Transverse colon (tissue), 4 donors: ENCODE data around the gene HS3ST5.

Experiments used
- EP300 ChIP-seq: sonication (generic); formaldehyde crosslinking; IDR thresholded peaks from one replicate; pipeline ENCODE4 v1.6.1; 2017; ENCODE audit warnings: antibody characterized with exemption, low read depth
- POLR2A ChIP-seq: fragments of 450-650 bp; IDR thresholded peaks from one replicate; pipeline ENCODE4 v1.6.1; 2016; ENCODE audit warnings: antibody characterized with exemption, mild to moderate bottlenecking, moderate library complexity
- POLR2AphosphoS5 ChIP-seq, 3 donors: sonication (generic); formaldehyde crosslinking; IDR thresholded peaks; one replicate each; pipeline ENCODE4 v1.6.1; 2016; ENCODE audit warnings: antibody characterized with exemption in 3 of 3
- TF ChIP-seq, protein P1 (sequence below), 5 experiments: fragments of 200-600 bp in 3 of 5; fragments of 450-650 bp in 2 of 5; sonication (generic) in 3 of 5; IDR thresholded peaks; 1 replicate in 2 of 5; 2 replicates in 3 of 5; pipeline ENCODE4 v1.5.1; 2016 to 2017; ENCODE audit warnings: antibody characterized with exemption in 5 of 5, inconsistent platforms in 3 of 5, mild to moderate bottlenecking in 2 of 5, moderate library complexity in 1 of 5

DNA sequence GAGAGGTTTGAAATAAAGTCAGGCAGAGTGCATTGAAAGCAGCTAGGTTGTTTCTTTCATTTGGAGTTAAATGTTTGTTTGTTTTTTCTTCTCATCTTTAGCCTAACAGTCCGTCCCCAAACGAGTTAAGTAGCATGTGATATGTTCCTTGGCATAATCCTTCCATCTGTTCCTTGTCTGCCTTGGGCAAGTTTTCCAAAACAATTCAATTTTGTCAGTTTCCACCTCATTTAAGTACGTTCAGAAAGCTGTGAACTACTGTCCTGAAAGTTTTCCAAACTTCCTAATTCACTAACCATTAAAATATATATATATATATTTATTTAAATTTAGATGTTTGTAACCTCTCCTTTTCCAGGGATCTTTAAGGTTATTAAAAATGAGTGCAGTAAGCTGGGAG is 310.1 kb downstream of the HS3ST5 start:
- TF ChIP-seq, protein P1, sequence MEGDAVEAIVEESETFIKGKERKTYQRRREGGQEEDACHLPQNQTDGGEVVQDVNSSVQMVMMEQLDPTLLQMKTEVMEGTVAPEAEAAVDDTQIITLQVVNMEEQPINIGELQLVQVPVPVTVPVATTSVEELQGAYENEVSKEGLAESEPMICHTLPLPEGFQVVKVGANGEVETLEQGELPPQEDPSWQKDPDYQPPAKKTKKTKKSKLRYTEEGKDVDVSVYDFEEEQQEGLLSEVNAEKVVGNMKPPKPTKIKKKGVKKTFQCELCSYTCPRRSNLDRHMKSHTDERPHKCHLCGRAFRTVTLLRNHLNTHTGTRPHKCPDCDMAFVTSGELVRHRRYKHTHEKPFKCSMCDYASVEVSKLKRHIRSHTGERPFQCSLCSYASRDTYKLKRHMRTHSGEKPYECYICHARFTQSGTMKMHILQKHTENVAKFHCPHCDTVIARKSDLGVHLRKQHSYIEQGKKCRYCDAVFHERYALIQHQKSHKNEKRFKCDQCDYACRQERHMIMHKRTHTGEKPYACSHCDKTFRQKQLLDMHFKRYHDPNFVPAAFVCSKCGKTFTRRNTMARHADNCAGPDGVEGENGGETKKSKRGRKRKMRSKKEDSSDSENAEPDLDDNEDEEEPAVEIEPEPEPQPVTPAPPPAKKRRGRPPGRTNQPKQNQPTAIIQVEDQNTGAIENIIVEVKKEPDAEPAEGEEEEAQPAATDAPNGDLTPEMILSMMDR (IDR thresholded peaks at IDR 0.05) = no peak
- TF ChIP-seq POLR2A (no peak), POLR2AphosphoS5 (IDR thresholded peaks at IDR 0.05) (no peak), EP300 (no peak)
